ENCODE data around the gene TTBK1. TPM values are rescaled to one million over a fixed set of nuclear protein-coding genes. Genes with fewer than 3 reads are reported as not detected.
A peak's percentile ranks its signal among the peaks of the same experiment; 100 is the strongest.

Gene TTBK1
- total and polyA plus RNA-seq, 10 of the 15 experiments (the other 5 are each of a cell fraction or from before 2014, with no cell fraction given), result 0.05 to 0.27 TPM; not detected in 8

DNA sequence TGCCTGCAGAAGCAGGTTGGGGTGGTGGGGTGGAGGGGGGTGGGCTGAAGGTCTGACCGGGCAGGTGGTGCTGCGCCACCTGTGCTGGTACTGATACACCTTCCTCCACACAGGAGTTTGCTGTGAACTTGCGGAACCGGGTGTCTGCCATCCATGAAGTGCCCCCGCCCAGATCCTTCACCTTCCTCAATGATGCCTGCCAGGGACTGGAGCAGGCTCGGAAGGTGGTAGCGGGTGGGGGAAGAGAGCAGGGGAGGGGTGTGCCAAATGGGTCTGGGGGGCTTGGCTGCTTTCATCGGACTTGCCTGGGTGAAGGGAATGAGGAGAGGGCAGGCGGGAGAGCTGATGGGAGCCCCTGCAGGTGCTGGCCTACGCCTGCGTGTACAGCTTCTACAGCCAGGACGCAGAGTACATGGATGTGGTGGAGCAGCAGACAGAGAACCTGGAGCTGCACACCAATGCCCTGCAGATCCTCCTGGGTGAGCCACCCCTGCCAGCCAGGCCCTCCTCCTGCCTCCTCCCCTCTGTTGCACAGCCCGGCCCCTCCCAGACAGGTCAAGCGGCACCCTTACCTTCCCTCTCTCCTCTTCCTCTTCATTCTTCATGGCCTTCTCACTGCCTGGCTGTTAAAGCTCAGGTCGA, 20.7 kb upstream of the TTBK1 start:
- CTCF ChIA-PET, result interaction anchor here (0.7 to 1.2 kb wide), 3 partner anchors 10 to 283 kb away, joined by 3 to 4 read pairs (median 4); no protein-coding TSS in a partner anchor

More for the DNA sequence above, 20.7 kb upstream of the TTBK1 start:
- BruUV-seq (replicated peaks), result no TSS peak
- intact Hi-C loops (cut with micrococcal nuclease; ENCODE audit: unreplicated experiment), result no loop called here
- ChIA-PET RAD21 (ENCODE audit: unreplicated experiment) (no interaction called here), SMC1A (ENCODE audit: uncharacterized antibody, unreplicated experiment) (interaction anchor here (2.1 kb wide), 1 partner anchor 49 kb away, joined by 10 read pairs; no protein-coding TSS in a partner anchor), POLR2A (interaction anchor here (3.4 kb wide), 1 partner anchor 48 kb away, joined by 26 read pairs; no protein-coding TSS in a partner anchor)
- WGBS (ENCODE audit: insufficient coverage, insufficient replicate concordance, low lambda C conversion rate, missing lambda C conversion rate), result 95% methylated on average over 15 of the region's 15 CpGs
- no peak for FAIRE-seq
- no peak for DNase-seq (ENCODE audit: low read depth, low spot score)
- no peak overlapping the region for H2AFZ ChIP-seq (ENCODE audit: control insufficient read depth, low read depth, low read length)
- H3K4me1 ChIP-seq (ENCODE audit: control insufficient read depth, insufficient read depth, low read length), result peaks cover 19% of the 10 kb centered on the region
- H3K36me3 ChIP-seq (ENCODE audit: control insufficient read depth in 2 of 2, insufficient read depth in 2 of 2, low read length in 1 of 2), result no peaks in the 10 kb centered on the region; a peak in 1 of 4 replicates
- in situ Hi-C loops (cut with MboI), result no loop called here
- no peak overlapping the region for H3K4me3 ChIP-seq
- TF ChIP-seq POLR2A (IDR thresholded peaks at IDR 0.05; ENCODE audit: low read depth, low read length), result peak; percentile 11; the same call in 1 of the 2 replicates
- TF ChIP-seq, protein P1, sequence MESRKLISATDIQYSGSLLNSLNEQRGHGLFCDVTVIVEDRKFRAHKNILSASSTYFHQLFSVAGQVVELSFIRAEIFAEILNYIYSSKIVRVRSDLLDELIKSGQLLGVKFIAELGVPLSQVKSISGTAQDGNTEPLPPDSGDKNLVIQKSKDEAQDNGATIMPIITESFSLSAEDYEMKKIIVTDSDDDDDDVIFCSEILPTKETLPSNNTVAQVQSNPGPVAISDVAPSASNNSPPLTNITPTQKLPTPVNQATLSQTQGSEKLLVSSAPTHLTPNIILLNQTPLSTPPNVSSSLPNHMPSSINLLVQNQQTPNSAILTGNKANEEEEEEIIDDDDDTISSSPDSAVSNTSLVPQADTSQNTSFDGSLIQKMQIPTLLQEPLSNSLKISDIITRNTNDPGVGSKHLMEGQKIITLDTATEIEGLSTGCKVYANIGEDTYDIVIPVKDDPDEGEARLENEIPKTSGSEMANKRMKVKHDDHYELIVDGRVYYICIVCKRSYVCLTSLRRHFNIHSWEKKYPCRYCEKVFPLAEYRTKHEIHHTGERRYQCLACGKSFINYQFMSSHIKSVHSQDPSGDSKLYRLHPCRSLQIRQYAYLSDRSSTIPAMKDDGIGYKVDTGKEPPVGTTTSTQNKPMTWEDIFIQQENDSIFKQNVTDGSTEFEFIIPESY (IDR thresholded peaks at IDR 0.05), result no peak
- H3K4me2 ChIP-seq (ENCODE audit: control insufficient read depth, insufficient read depth), result 0 out of 2 replicates have a peak overlapping the region, but pooled peaks have one; percentile 22
- no peaks in the 10 kb centered on the region for H3K9me3 ChIP-seq (replicated peaks; ENCODE audit: control insufficient read depth, insufficient read depth, low read length)
- no peaks in the 10 kb centered on the region for H4K20me1 ChIP-seq (ENCODE audit: control insufficient read depth, insufficient read depth)
- ATAC-seq, result no peak
- H3K79me2 ChIP-seq (ENCODE audit: control insufficient read depth, insufficient read depth, low read length), result peaks cover 10% of the 10 kb centered on the region
- no peak overlapping the region for H3K9ac ChIP-seq (ENCODE audit: control insufficient read depth, insufficient read depth, low read length)
- H3K27me3 ChIP-seq (replicated peaks in 1 of 2; ENCODE audit: control insufficient read depth in 2 of 2, insufficient read depth in 2 of 2, low read length in 1 of 2), result no peaks in the 10 kb centered on the region
- H3K27ac ChIP-seq (ENCODE audit: control insufficient read depth, insufficient read depth), result no peak overlapping the region

Data from GM12878 (cell line).